GM13976 (cell line): ENCODE data around the gene UBQLN1.
A peak's percentile ranks its signal among the peaks of the same experiment; 100 is the strongest.

ENCODE experiments used
- DNase-seq: peaks from one replicate; pipeline ENCODE4 v3.0.0; 2012; ENCODE audit warnings: low spot score
- in situ Hi-C: fragments of 300-500 bp; cut with MboI; formaldehyde crosslinking; loops from one replicate; pipeline ENCODE4 v1.12.0; 2022; ENCODE audit warnings: low sequenced_read_pairs, mixed read lengths, inconsistent platforms; ENCODE audit not compliant: unreplicated experiment
- TF ChIP-seq, protein P1 (sequence below): IDR thresholded peaks from 2 replicates; pipeline ENCODE4 v1.5.1; 2012; ENCODE audit warnings: borderline replicate concordance, mild to moderate bottlenecking; ENCODE audit not compliant: insufficient read depth; ENCODE audit errors: extremely low read depth, missing control alignments, control extremely low read depth

The UBQLN1 gene

DNA sequence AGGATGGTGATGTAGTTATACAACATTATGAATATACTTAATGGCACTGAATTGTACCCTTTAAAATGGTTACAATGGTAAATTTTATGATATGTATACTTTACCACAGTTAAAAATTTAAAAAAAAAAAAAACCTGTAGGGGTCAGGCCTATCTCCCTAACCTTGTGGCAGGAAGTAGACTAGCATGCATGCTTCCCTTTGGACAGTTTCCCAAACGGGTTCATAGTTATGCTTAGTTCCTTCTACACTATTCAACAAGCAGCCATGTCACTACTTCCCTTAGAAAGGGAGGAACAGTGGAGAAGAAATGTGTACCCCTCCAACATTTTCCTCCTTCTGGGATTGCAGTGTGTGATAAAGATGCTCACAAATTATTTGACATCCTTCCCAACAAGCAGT, 52.3 kb downstream of the UBQLN1 start:
- no peak for DNase-seq
- TF ChIP-seq, protein P1, sequence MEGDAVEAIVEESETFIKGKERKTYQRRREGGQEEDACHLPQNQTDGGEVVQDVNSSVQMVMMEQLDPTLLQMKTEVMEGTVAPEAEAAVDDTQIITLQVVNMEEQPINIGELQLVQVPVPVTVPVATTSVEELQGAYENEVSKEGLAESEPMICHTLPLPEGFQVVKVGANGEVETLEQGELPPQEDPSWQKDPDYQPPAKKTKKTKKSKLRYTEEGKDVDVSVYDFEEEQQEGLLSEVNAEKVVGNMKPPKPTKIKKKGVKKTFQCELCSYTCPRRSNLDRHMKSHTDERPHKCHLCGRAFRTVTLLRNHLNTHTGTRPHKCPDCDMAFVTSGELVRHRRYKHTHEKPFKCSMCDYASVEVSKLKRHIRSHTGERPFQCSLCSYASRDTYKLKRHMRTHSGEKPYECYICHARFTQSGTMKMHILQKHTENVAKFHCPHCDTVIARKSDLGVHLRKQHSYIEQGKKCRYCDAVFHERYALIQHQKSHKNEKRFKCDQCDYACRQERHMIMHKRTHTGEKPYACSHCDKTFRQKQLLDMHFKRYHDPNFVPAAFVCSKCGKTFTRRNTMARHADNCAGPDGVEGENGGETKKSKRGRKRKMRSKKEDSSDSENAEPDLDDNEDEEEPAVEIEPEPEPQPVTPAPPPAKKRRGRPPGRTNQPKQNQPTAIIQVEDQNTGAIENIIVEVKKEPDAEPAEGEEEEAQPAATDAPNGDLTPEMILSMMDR, result no peak
- in situ Hi-C loops, result no loop called here

DNA sequence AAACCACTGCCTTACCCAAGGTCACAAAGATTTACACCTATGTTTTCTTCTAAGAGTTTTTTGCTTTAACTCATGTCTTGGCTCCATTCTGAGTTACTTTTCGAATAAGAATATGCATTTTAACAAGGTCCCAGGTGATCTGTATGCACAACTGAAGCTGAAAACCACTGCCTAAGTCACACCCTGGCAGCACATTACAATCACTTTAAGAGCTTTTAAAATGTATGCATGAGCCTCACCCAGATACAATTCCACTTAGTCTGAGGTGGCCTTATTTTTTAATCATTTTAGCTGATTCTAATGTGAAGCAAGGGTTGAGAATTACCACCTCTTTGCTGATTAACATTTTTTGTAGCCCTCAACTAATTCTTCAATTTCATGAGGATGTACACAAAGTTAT, 55.3 kb downstream of the UBQLN1 start:
- TF ChIP-seq, protein P1, result no peak
- in situ Hi-C loops, result no loop called here
- DNase-seq, result no peak

GRCh38 chr9:83651558-83651957, 56.2 kb downstream of the UBQLN1 start:
- TF ChIP-seq, protein P1, result no peak
- DNase-seq, result no peak
- in situ Hi-C loops, result no loop called here

DNA sequence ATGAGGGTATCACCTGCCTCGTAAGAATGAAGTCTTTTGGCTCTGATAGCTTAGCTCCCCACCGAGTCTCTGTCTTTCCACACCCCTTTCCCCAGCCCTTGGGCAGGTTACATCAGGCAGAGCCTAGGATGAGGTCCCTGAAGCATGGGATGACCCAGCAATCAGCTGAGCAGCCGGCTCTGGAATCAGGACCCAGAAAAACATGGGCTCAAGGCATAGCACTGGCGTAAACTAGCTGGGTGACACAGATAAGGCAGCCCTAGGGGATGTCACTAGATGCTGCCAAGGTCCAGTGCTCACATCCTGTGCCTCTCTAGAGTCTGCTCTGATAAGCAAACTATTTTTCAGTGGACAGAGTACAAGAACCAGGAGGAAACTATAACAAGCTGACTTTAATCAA, 58.2 kb downstream of the UBQLN1 start:
- no peak for DNase-seq
- TF ChIP-seq, protein P1, result no peak
- in situ Hi-C loops, result no loop called here

- TF ChIP-seq, protein P1, result peak; percentile 82
- in situ Hi-C loops, result no loop called here
- peak; percentile 72 for DNase-seq
Observed at GRCh38 chr9:83649080-83649479, 58.7 kb downstream of the UBQLN1 start.

GRCh38 chr9:83646500-83647239, 61.1 kb downstream of the UBQLN1 start:
- TF ChIP-seq, protein P1, result no peak
- DNase-seq, result no peak
- in situ Hi-C loops, result no loop called here

DNA sequence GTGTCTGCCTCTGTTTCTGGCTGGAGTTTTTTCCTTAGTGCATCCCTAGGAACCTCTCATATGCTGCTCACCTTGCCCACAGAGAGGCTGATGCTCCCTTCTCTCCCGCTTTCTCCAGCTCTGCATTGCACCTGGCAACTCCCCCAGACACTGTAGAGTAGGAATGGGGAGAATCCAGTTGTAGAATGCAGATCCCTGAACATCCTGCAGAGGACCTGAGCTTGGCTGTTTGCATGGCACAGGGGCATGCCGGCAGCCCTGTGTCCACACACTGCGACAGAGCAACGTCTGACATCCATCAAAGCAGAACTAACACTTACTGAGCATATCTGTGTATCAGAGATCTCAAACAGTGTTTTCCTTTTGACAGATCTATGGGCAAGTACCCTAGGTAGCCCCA, 65.0 kb downstream of the UBQLN1 start:
- TF ChIP-seq, protein P1, result no peak
- no peak for DNase-seq
- in situ Hi-C loops, result no loop called here
